Tibial nerve (tissue), 4 donors: Measurements from ENCODE around the gene GATC.

Source experiments
- EP300 ChIP-seq, 2 donors: sonication (generic); formaldehyde crosslinking; IDR thresholded peaks; one replicate each; pipeline ENCODE4 v1.6.1; 2017; ENCODE audit warnings: antibody characterized with exemption in 2 of 2, mild to moderate bottlenecking in 1 of 2
- POLR2A ChIP-seq, 2 donors: fragments of 450-650 bp; IDR thresholded peaks; one replicate each; pipeline ENCODE4 v1.6.1; 2017; ENCODE audit warnings: antibody characterized with exemption in 2 of 2, mild to moderate bottlenecking in 2 of 2, moderate library complexity in 2 of 2
- TF ChIP-seq, protein P1 (sequence below), 5 experiments: fragments of 200-600 bp in 3 of 5; fragments of 450-650 bp in 2 of 5; sonication (generic) in 3 of 5; IDR thresholded peaks; one replicate each; pipeline ENCODE4 v1.5.1; 2016 to 2019; ENCODE audit warnings: antibody characterized with exemption in 5 of 5, mild to moderate bottlenecking in 3 of 5, moderate library complexity in 2 of 5

DNA sequence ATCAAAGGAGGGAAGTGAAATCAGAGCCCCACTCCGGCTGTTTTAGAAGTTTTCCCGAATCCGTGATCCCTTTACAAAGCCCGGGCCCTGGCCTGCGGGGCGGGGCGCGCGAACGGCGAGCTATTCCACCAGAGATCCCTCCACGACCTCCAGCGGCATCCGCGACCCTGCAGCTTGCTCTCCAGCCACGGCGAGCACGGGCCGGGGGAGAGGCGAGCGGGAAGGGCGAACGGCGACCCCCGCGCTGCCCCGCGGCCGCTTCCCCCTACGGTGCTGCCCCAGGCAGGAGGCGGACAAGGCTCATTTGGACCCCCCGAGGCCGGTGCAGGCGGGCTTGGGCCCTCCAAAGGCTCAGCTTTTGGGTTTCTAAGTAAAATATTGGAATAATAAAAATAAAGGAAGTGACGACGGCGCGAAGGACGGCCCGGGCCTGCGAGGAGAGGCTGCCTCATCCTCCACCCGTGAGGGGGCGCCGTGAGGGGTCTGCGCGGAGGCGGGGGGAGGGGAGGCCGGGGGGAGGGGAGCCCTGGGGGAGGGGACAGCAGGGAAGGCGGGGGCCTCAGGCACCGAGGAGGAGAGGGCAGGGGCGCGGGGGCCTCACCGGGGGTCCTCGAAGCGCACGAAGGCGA is 22.7 kb downstream of the GATC start:
- TF ChIP-seq EP300 (IDR thresholded peaks at IDR 0.05) (no peak), POLR2A (IDR thresholded peaks at IDR 0.05) (no peak)
- TF ChIP-seq, protein P1, sequence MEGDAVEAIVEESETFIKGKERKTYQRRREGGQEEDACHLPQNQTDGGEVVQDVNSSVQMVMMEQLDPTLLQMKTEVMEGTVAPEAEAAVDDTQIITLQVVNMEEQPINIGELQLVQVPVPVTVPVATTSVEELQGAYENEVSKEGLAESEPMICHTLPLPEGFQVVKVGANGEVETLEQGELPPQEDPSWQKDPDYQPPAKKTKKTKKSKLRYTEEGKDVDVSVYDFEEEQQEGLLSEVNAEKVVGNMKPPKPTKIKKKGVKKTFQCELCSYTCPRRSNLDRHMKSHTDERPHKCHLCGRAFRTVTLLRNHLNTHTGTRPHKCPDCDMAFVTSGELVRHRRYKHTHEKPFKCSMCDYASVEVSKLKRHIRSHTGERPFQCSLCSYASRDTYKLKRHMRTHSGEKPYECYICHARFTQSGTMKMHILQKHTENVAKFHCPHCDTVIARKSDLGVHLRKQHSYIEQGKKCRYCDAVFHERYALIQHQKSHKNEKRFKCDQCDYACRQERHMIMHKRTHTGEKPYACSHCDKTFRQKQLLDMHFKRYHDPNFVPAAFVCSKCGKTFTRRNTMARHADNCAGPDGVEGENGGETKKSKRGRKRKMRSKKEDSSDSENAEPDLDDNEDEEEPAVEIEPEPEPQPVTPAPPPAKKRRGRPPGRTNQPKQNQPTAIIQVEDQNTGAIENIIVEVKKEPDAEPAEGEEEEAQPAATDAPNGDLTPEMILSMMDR (IDR thresholded peaks at IDR 0.05), result no peak
